Rectal smooth muscle tissue (tissue), 1 donor: Measurements from ENCODE around the gene NCR3LG1.

Experiments
- H3K27ac ChIP-seq: one replicate; pipeline ENCODE4 v1.7.0; 2013; ENCODE audit warnings: low read depth, low read length, inconsistent platforms
- H3K27me3 ChIP-seq: one replicate; pipeline ENCODE4 v1.7.0; 2013; ENCODE audit warnings: low read length; ENCODE audit not compliant: control insufficient read depth, insufficient read depth
- H3K36me3 ChIP-seq: one replicate; pipeline ENCODE4 v1.7.0; 2013; ENCODE audit warnings: low read length; ENCODE audit not compliant: control insufficient read depth, insufficient read depth
- H3K4me1 ChIP-seq: one replicate; pipeline ENCODE4 v1.7.0; 2013; ENCODE audit warnings: low read length; ENCODE audit not compliant: control insufficient read depth, insufficient read depth
- H3K4me3 ChIP-seq: one replicate; pipeline ENCODE4 v1.7.0; 2013; ENCODE audit warnings: low read length
- H3K9ac ChIP-seq: one replicate; pipeline ENCODE4 v1.7.0; 2013; ENCODE audit warnings: low read length

Gene NCR3LG1, protein sequence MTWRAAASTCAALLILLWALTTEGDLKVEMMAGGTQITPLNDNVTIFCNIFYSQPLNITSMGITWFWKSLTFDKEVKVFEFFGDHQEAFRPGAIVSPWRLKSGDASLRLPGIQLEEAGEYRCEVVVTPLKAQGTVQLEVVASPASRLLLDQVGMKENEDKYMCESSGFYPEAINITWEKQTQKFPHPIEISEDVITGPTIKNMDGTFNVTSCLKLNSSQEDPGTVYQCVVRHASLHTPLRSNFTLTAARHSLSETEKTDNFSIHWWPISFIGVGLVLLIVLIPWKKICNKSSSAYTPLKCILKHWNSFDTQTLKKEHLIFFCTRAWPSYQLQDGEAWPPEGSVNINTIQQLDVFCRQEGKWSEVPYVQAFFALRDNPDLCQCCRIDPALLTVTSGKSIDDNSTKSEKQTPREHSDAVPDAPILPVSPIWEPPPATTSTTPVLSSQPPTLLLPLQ

DNA sequence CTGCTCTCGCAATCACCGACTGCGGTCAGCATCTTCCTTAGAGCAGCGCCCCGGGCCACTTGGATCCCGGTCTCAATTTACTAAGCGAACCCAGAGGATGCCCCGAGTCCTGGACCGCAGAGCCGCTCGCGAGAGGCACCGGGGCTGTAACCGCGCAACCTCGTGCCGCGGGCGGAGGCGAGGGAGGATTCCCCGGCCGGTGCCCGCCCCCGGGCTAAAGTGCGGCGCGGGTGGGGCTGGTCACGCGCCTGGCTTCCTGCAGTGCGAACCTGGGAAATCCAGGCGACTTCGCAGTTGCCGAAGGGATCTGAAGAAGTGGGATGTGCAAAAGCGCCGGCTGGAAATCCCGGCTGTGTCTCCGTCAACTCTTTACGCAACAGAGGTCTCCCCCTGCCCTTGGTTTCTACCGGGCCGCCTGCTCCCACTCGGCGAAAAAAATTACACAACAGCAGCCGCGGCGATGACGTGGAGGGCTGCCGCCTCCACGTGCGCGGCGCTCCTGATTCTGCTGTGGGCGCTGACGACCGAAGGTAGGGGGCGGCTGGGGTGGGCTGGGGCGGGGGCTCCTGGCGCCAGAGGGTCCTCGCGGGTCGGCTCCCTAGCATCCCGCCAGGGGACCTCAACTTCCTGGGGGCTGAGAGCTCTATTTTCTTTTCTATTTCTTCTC lies at the start of gene NCR3LG1:
NCR3LG1 (plus strand) TSS at position 291 of the 667 bp plus-strand sequence; CDS start at position 461, 170 bp downstream.
- Histone ChIP-seq H3K9ac (no peak within 1 kb of the TSS), H3K4me1 (peaks cover 8% of the 10 kb centered on the region), H3K27me3 (no peaks in the 10 kb centered on the region), H3K27ac (no peak within 1 kb of the TSS), H3K4me3 (peak within 1 kb of the TSS; percentile 70), H3K36me3 (no peaks in the 10 kb centered on the region)

DNA sequence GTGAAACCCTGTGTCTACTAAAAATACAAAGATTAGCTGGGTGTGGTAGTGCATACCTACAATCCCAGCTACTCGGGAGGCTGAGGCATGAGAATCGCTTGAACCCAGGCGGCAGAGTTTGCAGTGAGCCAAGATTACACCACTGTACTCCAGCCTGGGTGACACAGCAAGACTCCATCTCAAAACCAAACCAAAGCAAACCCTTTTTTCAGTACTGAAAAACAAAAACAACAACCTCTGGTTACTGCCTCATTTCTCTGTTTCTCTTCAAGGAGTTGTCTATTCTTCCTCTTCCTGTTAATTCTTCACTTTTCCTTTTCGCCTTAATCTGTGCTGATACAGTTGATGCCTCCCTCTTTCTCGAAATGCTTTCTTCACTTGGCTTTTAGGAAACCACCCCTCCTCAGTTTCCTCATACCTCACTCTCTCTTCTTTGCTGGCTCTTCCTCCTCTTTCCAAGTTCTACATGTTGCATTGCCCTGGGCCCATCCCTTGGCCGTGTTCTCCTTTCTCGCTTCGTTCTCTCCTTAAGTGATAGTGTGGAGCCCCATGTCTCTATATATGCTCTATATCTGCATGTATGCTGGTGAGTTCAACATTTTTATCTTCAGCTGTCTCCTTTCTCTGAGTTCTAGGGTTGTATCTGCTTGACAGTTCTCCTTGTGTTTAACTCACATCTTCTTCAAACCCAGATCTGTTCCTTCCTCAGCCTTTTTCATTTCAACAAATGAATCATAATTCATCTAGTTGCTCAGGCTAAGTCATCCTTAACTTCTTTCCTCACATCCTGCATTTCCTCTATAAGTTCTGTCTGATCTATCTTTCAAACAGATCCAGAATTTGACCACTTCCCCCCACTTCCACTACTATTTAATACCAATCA lies 38.0 kb upstream of the NCR3LG1 start:
- Histone ChIP-seq H3K36me3 (peaks cover 4% of the 10 kb centered on the region), H3K27me3 (no peaks in the 10 kb centered on the region), H3K9ac (no peak overlapping the region), H3K4me3 (no peak overlapping the region), H3K4me1 (no peaks in the 10 kb centered on the region), H3K27ac (no peak overlapping the region)

DNA sequence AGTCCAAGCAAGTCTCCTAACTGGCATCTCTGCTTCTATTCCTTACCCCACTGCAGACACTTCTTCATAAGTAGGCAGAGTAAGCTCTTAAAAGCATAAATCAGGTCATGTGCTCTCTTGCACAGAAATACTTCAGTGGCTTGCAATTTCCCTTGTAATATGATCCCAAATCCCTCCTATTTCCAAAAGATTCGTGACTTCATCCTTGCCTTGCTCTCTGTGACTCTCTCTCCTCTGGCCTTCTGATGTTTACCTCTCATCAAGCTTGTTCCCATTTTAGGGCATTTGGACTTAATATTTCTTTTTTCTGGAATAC lies 37.4 kb upstream of the NCR3LG1 start:
- Histone ChIP-seq H3K27ac (no peak overlapping the region), H3K9ac (no peak overlapping the region), H3K4me1 (no peaks in the 10 kb centered on the region), H3K4me3 (no peak overlapping the region), H3K36me3 (peaks cover 4% of the 10 kb centered on the region), H3K27me3 (no peaks in the 10 kb centered on the region)

DNA sequence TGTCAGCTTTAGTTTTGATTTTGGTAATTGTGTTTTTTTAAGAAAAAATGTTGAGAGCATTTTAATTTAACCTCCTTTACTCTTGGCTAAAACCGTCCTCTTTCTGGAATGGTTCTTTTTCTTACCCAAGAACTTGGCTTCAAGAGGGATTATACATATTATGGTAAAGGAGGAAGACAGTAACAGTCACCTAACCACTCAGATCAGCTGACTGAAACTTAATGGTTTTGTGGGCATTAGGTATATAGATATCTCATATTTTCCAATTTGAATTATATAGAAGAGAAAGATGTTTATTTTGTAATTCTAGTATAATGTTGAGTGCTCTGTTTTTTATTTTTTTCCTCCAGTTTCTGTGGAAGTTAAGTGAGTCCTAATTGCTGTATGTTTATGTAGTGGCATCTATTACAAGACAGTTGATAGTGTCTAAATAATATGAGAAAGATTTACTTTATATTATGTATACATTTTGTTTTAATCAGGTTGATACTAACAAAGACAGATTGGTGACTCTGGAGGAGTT lies 36.6 kb upstream of the NCR3LG1 start:
- H3K4me1 ChIP-seq, result no peaks in the 10 kb centered on the region
- no peak overlapping the region for H3K9ac ChIP-seq
- H3K36me3 ChIP-seq, result peaks cover 4% of the 10 kb centered on the region
- H3K4me3 ChIP-seq, result no peak overlapping the region
- no peak overlapping the region for H3K27ac ChIP-seq
- H3K27me3 ChIP-seq, result no peaks in the 10 kb centered on the region

DNA sequence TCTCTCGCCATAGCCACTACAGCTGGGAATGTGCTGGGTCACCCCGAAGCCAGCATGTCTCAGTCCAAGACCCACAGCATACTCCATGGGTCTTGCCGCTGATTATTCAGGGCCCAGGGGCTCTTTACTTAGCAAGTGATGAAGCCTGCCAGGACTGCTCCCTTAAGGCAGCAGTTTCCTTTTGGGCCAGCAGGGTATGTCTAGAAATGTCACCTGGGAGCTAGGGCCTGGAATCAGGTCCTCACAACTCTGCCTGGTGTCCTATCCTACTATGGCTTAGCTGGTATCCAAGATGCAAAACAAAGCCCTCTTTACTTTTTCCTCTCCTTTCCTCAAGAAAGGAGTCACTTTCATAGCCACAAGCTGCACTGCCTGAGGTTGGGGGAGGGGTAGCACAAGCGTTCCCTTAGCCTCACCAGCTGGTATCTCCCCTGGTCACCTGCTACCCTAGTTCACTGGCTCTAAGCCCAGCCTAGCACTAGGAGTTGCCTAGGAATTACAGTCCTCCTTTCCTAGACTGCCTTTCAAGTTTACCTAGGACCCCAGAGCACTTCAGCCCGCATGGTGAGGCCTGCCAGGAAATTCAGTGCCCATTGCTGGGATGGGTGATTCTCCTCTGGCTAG lies 22.6 kb upstream of the NCR3LG1 start:
- H3K36me3 ChIP-seq, result peaks cover 5% of the 10 kb centered on the region
- H3K4me1 ChIP-seq, result peaks cover 3% of the 10 kb centered on the region
- H3K4me3 ChIP-seq, result no peak overlapping the region
- H3K27ac ChIP-seq, result no peak overlapping the region
- no peaks in the 10 kb centered on the region for H3K27me3 ChIP-seq
- H3K9ac ChIP-seq, result no peak overlapping the region

DNA sequence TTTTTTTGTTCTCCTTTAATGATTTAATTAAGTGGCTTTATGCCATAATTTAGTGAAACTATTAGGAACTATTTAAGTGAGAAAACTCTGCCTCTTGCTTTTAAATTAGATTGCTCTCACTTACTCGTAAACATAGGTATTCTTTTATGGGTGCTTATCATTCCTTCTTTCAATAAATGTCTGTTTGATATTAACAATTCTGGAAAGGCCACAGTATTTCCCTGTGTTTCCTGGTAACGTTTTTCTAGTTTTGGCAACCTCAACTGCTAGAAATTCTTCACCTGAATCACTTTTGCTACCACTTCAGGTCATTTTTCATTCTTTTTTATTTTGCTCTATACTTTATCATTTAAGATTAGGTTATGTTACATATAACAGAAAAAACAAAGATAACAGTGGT lies 19.9 kb upstream of the NCR3LG1 start:
- H3K4me1 ChIP-seq, result peaks cover 3% of the 10 kb centered on the region
- H3K27me3 ChIP-seq, result no peaks in the 10 kb centered on the region
- H3K4me3 ChIP-seq, result no peak overlapping the region
- no peak overlapping the region for H3K9ac ChIP-seq
- H3K36me3 ChIP-seq, result peaks cover 5% of the 10 kb centered on the region
- H3K27ac ChIP-seq, result no peak overlapping the region

DNA sequence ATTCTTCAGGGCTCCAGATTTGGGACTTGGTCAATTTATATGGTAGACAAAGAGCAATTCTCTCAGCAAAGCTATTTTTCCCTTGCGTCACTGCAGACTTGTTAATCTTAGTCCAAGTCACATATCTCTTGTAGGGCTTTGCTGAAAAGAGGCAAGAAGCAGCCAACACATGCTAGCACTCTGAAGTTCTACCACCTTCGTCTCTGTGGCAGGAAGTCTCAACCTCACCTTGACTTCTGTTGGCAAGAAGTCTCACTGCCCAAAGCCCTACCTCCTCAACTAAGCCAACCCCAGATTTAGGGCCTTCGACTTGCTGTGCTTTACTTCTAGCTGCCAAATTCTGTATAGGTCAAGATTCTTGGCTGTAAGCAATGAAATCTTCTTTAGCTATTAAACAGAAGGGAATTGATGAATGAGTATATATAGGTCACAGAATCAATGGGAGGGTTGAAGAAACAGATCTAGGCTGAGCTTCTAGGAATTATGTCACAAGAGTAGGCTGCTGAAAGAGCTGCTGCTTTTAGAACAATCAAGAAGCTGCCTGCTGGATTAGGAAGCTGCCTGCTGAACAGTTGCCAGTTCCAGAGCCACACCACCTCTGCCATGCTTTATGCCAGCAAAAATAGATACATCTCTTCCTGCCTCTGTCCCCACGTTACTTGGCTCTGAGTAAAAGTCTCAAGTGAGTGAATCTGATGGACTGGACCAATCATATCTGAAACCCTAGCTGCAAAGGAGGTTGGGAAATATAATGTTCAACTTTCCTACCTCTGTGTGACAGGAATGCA lies 17.6 kb upstream of the NCR3LG1 start:
- Histone ChIP-seq H3K4me3 (no peak overlapping the region), H3K9ac (no peak overlapping the region), H3K4me1 (peaks cover 3% of the 10 kb centered on the region), H3K36me3 (peaks cover 2% of the 10 kb centered on the region), H3K27me3 (no peaks in the 10 kb centered on the region), H3K27ac (no peak overlapping the region)

DNA sequence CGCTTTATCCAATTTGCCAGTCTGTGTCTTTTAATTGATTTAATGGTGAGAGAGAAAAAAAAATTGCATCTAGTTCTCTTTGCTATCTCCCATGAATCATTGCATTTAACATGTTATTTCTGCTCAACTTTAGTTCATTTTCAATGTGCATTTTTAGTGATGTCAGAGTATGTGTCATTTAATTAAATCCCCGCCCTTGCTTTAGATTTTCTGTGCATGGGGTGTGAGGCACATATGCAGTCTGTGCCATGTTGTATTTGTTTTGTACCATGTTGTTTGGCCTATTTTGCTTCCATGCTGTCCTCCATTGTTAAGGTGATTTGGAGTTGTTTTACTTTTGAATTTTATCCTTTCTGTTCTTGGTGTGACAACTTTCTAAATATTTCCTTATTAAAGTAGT lies 8.3 kb upstream of the NCR3LG1 start:
- Histone ChIP-seq H3K4me1 (no peaks in the 10 kb centered on the region), H3K9ac (no peak overlapping the region), H3K4me3 (no peak overlapping the region), H3K27me3 (no peaks in the 10 kb centered on the region), H3K27ac (no peak overlapping the region), H3K36me3 (no peaks in the 10 kb centered on the region)

DNA sequence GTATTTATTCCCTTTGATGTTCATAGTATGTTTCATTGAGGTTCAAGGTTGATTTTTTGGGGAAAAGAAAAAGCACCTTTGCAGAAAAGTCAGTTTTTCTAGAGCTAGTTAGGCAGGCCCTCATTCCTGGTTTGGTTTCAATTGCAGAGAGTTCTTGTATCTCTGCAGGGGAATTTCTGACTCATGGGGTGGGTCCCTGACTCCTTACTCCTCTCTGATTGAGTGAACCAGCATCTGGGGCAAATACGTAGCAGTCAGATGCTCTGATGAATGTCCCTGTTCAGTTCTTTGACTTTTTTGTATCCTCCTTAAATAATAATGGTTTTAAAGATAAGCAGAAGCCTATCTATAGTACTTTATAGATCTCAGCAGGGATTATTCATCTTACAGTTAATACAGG lies 7.7 kb upstream of the NCR3LG1 start:
- H3K27ac ChIP-seq, result no peak overlapping the region
- H3K9ac ChIP-seq, result no peak overlapping the region
- no peaks in the 10 kb centered on the region for H3K36me3 ChIP-seq
- no peaks in the 10 kb centered on the region for H3K4me1 ChIP-seq
- no peaks in the 10 kb centered on the region for H3K27me3 ChIP-seq
- H3K4me3 ChIP-seq, result no peak overlapping the region

DNA sequence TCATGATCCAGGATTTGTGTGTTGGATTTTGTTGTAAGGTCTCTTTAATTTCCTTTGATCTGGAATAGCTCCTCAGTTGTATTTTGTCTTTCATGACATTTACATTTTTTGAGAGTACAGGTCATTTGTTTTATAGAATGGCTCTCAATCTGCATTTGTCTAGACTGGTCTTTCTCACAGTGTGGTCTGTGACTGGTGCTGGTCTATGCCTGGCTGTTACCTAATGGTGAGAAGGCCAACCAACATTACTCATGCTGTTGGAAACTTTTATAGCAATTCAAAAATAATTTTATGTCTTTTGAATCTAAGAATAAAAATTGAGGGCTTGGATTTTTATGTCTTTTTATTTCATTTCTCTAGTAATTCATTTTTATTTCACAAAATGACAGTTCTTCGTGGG lies 3.9 kb upstream of the NCR3LG1 start:
- H3K4me1 ChIP-seq, result peaks cover 2% of the 10 kb centered on the region
- no peak overlapping the region for H3K4me3 ChIP-seq
- no peak overlapping the region for H3K27ac ChIP-seq
- no peak overlapping the region for H3K9ac ChIP-seq
- no peaks in the 10 kb centered on the region for H3K27me3 ChIP-seq
- H3K36me3 ChIP-seq, result no peaks in the 10 kb centered on the region

DNA sequence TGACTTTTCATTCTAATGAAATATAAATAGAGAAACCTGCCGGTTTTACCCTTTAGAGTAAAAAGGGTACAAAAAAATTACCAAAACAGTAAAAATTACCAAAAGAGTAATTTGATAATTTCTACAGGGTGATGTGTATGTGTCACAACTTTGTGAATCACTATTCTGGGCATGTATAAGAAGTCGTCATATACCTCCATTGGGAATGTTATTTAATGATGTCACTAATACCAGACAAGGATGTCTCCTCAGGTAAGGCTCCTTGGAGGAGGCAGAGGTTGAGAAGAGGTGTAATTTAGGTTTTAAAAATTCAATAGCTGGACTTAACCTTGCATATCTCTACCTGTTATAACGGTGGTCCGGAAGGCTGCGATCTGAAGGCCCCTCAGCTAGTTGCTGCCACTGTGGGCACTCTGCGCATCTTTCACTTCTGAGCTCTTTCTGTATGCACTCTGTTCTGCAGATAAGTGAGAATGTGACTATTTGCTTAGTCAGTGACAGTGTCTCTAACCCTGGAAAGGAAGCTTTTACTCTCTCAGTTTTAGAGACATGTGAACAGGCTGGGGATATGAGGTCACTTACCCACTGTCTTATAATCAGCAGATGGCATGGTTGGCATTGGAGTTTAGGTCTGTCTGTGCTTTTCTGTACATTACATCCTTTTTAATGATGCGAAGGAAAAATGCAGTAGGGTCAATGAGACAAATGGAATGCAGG lies 987 bp upstream of the NCR3LG1 start:
- Histone ChIP-seq H3K27me3 (no peaks in the 10 kb centered on the region), H3K27ac (no peak overlapping the region), H3K9ac (no peak overlapping the region), H3K4me1 (peaks cover 8% of the 10 kb centered on the region), H3K4me3 (no peak overlapping the region), H3K36me3 (no peaks in the 10 kb centered on the region)
